ENCODE data around the gene LRRC51.
"Not testable (repeated sequence)": the region's sequence is repeated elsewhere in the genome, so short reads cannot be mapped to it uniquely, and the experiment has no call there.

Gene LRRC51

DNA sequence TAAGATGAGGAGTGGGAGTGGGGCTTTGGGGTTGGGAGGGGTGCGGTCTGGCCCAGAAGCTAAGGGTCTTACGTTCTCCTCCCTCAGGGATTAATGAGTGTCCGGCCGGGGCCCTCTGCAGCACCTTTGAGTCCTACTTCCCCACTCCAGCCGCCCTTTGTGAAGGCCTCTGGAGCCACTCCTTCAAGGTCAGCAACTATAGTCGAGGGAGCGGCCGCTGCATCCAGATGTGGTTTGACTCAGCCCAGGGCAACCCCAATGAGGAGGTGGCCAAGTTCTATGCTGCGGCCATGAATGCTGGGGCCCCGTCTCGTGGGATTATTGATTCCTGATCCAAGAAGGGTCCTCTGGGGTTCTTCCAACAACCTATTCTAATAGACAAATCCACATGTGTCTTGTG, 58.9 kb downstream of the LRRC51 start:
- no peak for DNase-seq (ENCODE audit: low read depth, low spot score)

DNA sequence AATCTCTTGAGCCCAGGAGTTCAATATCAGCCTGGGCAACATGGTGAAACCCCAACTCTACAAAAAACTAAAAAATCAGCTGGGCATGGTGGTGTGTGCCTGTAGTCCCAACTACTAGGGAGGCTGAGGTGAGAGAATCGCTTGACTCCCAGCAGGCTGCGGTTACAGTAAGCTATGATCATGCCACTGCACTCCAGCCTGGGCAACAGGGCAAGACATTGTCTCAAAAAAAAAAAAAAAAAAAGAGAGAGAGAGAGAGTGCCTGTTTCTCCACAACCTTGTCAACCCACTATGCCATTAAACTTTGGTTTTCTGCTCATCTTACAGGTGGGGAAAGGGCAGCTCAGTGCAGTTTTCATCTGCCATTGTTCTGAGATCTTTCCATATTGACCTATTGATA, 60.0 kb downstream of the LRRC51 start:
- no peak for DNase-seq (ENCODE audit: low read depth, low spot score)

DNA sequence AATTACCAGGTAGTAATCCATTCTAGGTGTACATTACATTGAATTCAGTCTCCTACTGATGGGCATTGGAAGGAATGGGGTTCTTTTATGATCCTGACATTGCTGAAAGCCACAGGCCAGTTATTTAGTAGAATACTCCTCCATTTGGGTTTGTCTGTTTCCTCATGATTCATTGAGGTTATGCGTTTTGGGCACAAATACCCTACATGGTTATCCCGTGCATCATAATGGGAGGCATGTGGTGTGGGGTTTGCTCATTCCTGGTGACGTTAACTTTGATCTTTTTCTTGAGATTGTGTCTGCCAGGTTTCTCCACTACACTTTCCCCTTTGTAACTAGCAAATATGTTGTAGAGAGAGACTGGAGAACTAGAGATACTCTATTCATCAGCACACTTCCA, 60.4 kb downstream of the LRRC51 start:
- DNase-seq (ENCODE audit: low read depth, low spot score), result no peak

DNA sequence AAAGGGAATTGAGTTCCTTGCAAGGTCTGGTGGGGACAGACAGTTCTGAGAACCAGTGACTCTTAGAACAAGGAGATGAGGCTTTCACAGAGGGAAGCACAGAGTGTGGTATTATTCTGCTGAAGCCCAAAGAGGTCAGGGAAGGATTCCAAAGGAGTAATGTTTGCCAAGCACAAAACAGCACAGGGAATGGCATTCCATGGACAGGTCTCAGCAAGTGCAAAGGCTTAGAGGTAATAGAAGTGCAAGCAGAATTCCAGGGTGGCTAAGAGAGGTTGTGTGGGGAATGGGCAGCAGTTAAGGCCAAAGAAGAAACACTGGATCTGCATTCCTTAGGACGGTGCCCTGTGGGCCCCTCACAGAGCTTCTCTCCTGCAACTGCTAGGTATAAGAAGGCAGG, 61.4 kb downstream of the LRRC51 start:
- DNase-seq (ENCODE audit: low read depth, low spot score), result not testable (repeated sequence)

DNA sequence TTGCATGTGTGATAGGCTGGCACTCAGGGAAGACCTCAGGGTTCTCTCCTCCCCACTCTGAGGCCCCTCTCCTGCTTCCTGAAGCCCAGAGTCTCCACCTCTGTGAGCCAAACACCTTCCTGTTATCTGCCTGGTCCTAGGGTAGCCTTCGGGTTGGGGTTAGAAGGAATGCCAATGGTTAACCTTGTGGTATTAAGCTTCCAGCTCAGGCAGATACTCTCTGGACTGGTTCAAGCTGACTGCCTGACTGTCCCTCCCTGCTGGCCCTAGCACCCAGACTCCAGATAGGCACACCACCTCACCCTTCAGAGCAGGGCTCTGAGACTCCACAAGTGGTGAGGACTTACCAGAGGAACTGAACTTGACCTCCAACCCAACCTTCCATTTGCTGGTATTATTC, 61.9 kb downstream of the LRRC51 start:
- DNase-seq (ENCODE audit: low read depth, low spot score), result not testable (repeated sequence)

DNA sequence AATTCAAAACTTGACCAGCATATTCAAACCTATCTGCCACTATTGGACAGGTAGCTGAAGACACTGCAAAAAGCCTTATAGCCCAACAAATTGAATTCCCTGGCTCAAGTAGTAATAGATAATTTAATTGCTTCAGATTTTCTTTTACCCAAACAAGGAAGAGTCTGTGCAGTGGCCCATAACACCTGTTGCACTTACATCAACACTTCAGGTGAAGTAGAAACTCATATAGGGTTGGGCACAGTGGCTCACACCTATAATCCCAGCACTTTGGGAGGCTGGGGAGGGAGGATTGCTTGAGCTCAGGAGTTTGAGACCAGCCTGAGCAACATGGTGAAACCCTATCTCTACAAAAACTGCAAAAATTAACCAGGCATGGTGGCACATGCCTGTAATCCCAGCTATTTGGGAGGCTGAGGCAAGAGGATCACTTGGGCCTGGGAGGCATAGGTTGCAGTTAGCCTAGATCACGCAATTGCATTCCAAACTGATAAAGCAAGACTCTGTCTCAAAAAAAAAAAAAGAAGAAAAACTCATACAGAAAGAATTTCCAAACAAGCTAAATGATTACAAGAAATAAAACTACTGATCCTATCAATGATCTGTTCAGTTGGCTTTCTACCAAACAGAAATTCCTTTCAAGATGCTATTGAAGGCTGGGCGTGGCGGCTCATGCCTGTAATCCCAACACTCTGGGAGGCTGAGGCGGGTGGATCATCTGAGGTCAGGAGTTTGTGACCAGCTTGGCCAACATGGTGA, 64.3 kb downstream of the LRRC51 start:
- no peak for DNase-seq (ENCODE audit: low read depth, low spot score)

Measured in brain pericyte (primary cell).